GM19455 (cell line): ENCODE results near the gene ZNF213.
"Not testable (repeated sequence)": the region's sequence is repeated elsewhere in the genome, so short reads cannot be mapped to it uniquely, and the experiment has no call there.

ENCODE experiments used
- ATAC-seq: cut with Tn5 transposase; IDR thresholded peaks from one replicate; pipeline ENCODE4 v1.9.1; 2021; ENCODE audit not compliant: unreplicated experiment

ZNF213 gene

DNA sequence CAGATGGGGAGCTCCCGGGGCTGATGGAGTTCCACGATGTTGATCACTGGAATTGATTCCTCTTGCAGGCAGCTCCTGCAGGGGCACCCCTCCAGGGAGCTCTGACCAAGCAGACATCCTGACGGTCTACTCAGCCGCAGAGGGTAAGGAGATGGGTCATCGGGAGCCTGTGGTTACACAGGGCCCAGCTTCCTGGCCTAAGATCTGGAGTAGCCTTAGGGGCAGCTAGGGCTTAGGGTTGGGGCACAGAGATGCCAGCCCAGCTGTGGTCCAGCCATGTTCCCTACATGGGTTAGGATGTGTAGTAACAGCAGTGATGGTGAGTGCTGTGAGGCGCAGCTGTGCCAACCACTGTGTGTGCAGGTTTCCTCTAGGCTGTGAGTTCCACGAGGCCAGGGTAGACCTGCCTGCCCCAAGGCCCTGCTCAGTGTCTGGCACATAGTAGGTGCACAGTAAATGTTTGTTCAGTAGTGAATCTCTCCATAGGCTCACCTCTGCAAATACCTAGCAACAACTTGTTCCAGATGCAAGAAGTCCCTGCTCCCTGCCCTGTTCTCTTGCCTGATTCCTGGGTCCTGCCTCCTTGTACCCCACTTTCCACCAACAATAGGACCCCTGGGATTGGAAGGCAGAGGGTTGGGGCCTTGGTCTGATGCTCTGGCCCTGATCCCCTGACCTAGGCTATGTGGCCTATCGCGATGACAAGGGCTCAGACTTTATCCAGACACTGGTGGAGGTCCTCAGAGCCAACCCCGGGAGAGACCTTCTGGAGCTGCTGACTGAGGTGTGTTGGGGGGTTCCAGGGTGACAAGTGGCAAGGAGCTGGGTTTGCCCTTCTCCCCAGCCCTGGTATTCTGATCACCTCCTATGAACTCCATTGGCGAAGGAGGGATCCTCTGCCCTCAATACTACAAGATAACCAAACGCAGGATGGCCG is 13.7 kb downstream of the ZNF213 start:
- no peak for ATAC-seq

GRCh38 chr16:3149193-3149530 is 14.3 kb downstream of the ZNF213 start:
- no peak for ATAC-seq

DNA sequence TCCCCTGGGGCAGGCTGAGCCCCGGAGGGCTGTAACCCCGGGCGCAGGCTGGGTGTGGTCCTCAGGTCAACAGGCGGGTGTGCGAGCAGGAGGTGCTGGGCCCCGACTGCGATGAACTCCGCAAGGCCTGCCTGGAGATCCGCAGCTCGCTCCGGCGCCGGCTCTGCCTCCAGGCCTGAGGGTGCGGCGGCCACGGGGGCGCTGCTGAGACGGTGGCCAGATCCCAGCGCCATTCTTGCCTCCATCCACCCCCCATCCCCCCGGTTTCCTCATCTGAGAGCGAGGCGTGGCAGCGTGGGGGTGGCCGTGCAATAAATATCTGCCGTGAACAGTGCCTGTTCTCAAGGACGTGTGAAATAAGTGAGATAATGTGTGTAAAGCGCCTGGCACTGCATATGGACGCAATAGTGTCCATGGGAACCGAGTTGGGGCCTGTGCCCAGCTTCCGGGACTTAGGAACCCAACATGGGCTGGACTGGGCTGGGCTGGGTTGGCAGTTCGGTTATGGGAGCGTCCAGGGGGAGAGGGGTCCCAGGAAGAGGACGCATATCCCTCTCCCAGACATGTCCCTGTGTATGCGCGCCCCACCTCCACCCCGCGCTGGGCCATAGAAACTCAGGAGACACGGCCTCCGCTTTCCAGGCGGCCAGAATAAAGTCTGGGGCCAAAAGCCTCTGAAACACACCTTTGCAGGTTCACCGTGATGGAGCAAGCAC is 15.0 kb downstream of the ZNF213 start:
- ATAC-seq = peak; percentile 14

DNA sequence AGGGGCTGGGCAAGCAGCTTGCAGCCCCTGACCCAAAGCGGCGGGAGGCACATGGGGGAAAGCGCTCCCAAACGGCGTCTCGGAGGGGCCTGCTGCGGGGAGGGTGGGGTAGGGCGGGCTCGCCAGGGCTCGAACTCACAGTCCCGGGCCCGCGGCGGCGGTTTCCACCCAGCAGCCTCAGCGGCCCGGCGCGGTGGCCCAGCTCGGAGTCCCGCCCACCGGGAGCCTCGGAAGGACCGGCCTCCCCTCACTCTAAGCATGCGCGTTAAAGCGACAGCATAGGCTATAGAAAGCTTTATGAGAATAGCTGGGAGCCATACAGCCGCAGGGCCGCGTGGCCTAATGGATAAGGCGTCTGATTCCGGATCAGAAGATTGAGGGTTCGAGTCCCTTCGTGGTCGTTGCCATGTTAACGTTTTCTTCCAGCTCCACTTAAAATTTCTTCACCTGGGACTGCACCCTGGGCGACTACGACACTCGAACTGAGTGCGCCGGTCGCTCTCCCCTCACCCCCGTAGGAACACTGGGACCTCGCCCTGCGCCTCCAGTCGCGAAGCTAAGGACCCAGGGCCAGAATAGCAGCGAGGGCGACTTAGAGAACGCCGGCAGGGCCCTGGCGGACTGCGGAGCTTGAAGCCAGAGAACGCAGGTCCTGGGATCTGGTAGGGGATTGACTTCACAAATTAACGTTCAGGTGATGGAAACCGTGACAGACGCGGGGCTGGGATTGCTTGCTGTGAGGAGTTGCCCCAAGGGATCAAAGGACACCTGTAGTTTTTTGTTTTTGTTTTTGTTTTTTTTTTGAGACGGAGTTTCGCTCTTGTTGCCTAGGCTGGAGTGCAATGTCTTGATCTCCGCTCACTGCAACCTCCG is 15.8 kb downstream of the ZNF213 start:
- peak; percentile 71 for ATAC-seq

- no peak for ATAC-seq
Observed at GRCh38 chr16:3152027-3152276, 17.1 kb downstream of the ZNF213 start.

DNA sequence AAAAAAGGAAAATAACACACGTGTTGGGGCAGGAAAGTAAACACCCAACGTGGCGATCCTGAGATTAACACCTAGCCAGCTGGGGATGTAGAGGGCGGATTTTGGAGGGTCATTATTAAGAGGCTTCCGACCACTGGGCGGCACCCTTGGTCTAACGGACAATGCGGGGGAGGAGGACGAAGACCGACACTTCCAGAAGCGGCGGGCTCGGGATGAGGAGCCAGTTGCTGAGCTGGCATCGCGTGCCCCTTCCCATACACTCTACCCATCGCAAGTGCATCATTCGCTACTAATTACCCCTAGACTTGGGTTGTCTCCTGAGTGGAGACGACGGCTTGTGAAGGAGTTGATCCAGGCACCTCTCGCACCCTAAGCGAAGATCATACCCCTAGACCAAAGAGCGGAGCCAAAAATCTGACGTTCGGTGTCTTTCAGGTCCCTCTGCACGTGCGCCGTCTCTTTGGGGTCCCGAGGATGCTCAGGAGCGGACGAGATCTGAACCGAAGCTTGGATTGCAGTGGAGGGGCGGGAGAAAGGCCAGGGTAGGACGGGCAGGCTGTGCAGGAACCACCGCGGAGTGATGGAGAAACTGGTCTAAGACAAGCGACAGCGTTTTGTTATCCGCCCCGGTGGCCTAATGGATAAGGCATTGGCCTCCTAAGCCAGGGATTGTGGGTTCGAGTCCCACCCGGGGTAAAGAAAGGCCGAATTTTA is 17.6 kb downstream of the ZNF213 start:
- no peak for ATAC-seq

GRCh38 chr16:3152991-3153368 is 18.2 kb downstream of the ZNF213 start:
- no peak for ATAC-seq

DNA sequence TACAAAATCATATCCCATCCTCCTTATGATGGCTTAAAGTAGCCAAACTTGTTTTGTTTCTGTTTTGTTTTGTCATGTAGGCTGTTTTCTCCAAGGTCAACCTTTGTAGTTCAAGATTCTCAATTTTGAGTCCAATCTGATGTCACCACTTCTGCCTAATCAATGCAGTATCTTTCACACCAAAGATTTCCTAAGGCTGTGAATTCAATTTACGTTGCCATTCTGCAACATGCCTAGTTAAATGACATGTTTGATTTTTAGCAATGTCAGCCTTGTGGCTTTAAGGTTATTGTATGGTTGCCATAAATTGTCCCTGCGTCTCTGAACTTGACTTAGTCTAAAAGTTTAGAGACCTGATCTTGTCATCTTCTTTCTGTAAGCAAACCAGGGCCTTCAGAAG is 20.4 kb downstream of the ZNF213 start:
- ATAC-seq = no peak

GRCh38 chr16:3155972-3156371 is 21.1 kb downstream of the ZNF213 start:
- no peak for ATAC-seq

DNA sequence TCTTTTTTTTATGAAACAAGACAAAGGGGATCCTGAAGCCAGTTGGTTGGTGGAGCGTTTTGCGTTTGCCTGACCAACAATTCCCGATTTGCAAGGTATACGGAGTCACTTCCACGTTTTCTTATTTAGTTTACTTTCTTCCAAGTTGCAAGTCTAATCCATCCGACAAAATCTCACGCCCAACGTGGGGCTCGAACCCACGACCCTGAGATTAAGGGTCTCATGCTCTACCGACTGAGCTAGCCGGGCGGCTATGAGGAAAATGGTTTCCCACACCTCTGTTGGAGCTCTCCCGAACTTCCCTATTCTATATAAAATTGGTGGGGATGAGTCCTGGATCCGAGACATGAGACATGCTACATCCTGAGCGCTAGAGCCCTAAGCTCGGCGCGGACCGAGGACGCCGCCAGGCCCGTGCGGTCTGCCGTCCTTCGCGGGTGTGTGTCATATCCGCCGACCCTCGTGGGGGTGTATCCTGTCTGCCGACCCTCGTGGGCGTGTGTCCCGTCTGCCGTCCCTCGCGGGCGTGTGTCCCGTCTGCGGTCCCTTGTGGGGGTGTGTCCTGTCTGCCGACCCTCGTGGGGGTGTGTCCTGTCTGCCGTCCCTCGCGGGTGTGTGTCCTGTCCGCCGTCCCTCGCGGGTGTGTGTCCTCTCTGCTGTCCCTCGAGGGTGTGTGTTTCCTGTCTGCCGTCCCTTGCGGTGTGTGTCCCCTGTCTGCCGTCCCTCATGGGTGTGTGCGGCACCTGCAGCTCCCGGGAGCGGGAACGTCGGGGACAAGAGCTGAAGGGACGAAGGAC is 22.6 kb downstream of the ZNF213 start:
- ATAC-seq = no peak

DNA sequence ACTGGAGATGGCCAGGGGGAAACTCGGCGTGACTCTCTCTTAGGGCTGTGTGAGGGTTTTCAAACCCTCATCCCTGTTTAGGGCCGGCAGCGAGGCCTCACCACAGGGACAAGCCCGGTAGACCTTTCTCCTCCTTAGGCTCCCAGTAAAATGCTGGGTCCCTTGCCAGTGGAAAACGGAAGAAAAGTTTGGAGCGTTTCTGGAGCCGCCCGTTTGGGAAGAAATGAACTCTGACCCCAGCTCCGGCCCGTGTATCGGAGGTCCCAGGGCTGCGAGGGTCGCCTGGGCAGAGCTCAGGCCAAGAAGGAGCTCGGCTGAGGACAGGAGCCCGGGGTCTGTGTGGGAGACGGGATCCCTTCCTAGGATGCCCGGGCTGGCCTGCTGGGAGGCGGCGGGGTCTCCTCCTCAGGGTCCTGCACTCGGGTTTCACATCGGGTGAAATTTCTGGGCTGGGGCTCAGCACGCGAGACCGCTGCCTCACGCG is 23.2 kb downstream of the ZNF213 start:
- no peak for ATAC-seq

GRCh38 chr16:3158510-3159314 is 23.9 kb downstream of the ZNF213 start:
- no peak for ATAC-seq

DNA sequence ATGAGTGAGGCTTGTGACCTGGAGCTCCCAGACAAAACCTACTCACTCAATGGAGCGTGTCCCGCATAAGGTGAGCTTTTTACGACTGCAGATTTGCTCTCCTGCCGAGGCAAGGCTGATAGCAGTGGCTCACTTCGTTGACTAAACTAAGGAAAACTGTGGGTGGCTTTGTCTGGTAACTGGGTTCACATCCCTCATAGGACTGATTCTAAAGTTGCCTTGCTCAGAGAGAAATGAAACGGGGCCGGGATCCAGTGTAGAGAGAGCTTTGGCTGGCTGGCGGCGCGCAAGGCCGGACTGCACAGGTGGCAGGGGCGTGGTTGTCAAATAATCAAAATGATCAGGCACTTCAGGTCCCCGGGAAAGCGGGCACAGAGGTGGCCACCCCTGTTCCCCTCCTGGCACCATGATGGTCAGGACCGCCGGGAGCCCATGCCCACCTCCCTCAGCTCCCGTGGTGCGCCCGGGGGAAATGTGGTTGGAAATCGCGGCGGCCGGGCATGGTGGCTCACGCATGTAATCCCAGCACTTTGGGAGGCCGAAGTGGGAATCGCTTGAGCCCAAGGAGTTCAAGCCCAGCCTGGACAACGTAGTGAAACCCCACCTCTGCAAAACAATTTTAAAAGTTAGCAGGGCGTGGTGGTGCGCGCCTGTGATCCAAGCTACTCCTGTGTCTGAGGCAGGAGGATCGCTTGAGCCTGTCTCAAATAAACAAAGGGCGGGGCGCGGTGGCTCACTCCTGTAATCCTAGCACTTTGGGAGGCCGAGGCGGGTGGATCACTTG is 26.6 kb downstream of the ZNF213 start:
- ATAC-seq = no peak

GRCh38 chr16:3164121-3164991 is 29.5 kb downstream of the ZNF213 start:
- no peak for ATAC-seq

GRCh38 chr16:3165111-3165822 is 30.4 kb downstream of the ZNF213 start:
- no peak for ATAC-seq

DNA sequence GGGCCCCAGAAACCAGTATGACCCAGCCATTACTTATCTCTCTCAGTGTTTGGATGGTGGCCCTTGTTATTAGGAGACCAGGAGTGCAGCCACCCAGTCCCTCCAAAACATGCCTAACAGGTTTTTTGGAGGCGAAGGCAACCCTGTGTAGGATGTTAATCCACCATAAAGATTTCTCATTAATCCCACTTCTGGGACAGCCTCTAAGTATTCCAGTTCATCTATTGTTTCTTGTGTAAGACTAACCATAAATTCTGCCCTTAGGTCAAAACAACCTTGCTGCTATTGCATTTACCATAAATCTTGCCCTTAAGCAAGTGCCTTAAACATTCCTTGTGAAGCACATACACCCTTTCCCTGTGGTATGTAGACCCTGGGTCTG is 31.7 kb downstream of the ZNF213 start:
- no peak for ATAC-seq

DNA sequence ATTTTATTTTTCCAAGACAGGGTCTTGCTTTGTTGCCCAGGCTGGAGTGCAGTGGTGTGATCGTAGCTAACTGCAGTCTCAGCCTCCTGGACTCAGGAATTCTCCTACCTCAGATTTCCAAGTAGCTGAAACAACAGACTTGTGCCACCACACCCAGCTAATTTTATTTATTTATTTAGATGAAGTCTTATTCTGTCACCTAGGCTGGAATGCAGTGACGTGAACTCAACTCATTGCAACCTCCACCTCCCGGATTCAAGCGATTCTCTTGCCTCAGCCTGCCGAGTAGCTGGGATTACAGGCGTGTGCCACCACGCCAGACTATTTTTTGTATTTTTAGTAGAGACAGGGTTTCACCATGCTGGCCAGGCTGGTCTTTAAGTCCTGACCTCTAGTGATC is 33.9 kb downstream of the ZNF213 start:
- not testable (repeated sequence) for ATAC-seq
